Heart right ventricle (tissue), 16 donors: Measurements from ENCODE around the gene GLI1. TPM values are rescaled to one million over a fixed set of nuclear protein-coding genes. Genes with fewer than 3 reads are reported as not detected.
A peak's percentile ranks its signal among the peaks of the same experiment; 100 is the strongest.

Experiments
- ATAC-seq, 8 donors: fragments of 200-7000 bp; cut with Tn5 transposase; one replicate each; pipeline ENCODE4 v1.9.1; 2020; ENCODE audit warnings: mild to moderate bottlenecking in 8 of 8, moderate library complexity in 8 of 8, moderate number of reproducible peaks in 1 of 8
- DNase-seq, 2 donors: peaks; one replicate each; pipeline ENCODE4 v3.0.0-alpha.2; 2020
- H3K27ac ChIP-seq, 10 donors: fragments of 200-600 bp; sonication (generic) in 2 of 10; one replicate each; pipeline versions ENCODE4 v1.5.0 to v1.8.0; 2020 to 2022; ENCODE audit warnings: mild to moderate bottlenecking in 3 of 10
- H3K27me3 ChIP-seq, 7 donors: fragments of 200-600 bp; one replicate each; pipeline ENCODE4 v1.8.0; 2021 to 2022; ENCODE audit warnings: mild to moderate bottlenecking in 2 of 7
- H3K36me3 ChIP-seq, 9 donors: fragments of 200-600 bp; sonication (generic) in 1 of 9; one replicate each; pipeline versions ENCODE4 v1.5.0 to v1.8.0; 2020 to 2022; ENCODE audit warnings: mild to moderate bottlenecking in 2 of 9
- H3K4me1 ChIP-seq, 9 donors: fragments of 200-600 bp; sonication (generic) in 1 of 9; one replicate each; pipeline versions ENCODE4 v1.5.0 to v1.8.0; 2020 to 2022; ENCODE audit warnings: mild to moderate bottlenecking in 4 of 9
- H3K4me3 ChIP-seq, 10 donors: fragments of 200-600 bp; sonication (generic) in 2 of 10; one replicate each; pipeline versions ENCODE4 v1.5.0 to v1.8.0; 2020 to 2022; ENCODE audit warnings: mild to moderate bottlenecking in 7 of 10, moderate library complexity in 2 of 10
- H3K9me3 ChIP-seq, 11 donors: fragments of 200-600 bp in 10 of 11; sonication (generic) in 2 of 11; one replicate each; pipeline versions ENCODE4 v1.5.0 to v1.8.0; 2013 to 2022; ENCODE audit warnings: mild to moderate bottlenecking in 2 of 11, control low read depth in 1 of 11, moderate library complexity in 1 of 11
- WGBS, 2 donors: extraction: QIAGEN DNeasy Blood & Tissue Kit; methylation state at CpG; one replicate each; pipeline ENCODE4 v1.1.7; 2013; ENCODE audit warnings: inconsistent platforms in 1 of 2; 5-methylcytosine and 5-hydroxymethylcytosine counted together
- intact Hi-C, 10 donors: fragments of 100-400 bp; cut with DNase I; formaldehyde crosslinking; loops; one replicate each; pipeline versions ENCODE4 v1.11.1 to v1.14.2; 2022
- polyA plus RNA-seq, 2 donors: library from polyadenylated mRNA; stranded (reverse); fragments of 200-250 nt; gene quantifications; one replicate each; pipeline ENCODE4 v1.2.3, GENCODE V29; 2013
- total RNA-seq, 10 donors: library from RNA; stranded (reverse); fragmentation: NEBNext Ultra II Directional in 3 of 10; extraction: Animal tissue kit (Norgen Biotek cat#: 25700) in 3 of 10; gene quantifications; one replicate each; pipeline versions ENCODE4 v1.2.1 to v1.2.4, GENCODE V29; 2021 to 2023
- TF ChIP-seq, protein P1 (sequence below), 9 donors: fragments of 200-600 bp; sonication (generic) in 2 of 9; IDR thresholded peaks; one replicate each; pipeline versions ENCODE4 v1.5.0 to v1.8.0; 2021 to 2022; ENCODE audit warnings: antibody characterized with exemption in 9 of 9, mild to moderate bottlenecking in 5 of 9, moderate library complexity in 1 of 9
- donor health status: Arrhythmogenic right ventricular cardiomyopathy.
- donor health status: ischemic (EF 13 %, LVEDD 7.1; RV severe dilation, severe dysfunction).
- donor health status: healthy with polysubstance abuse.
- donor health status: DM: no; HTN: yes; CAD: no.
- donor health status: DM: no; HTN: no; CAD: no.
- donor health status: ischemic (EF 25% LVEDD 6.9; RV normal size, moderate dysfunction).
- donor health status: ischemic (EF 25% LVEDD 5.7; RV mildly dilated, moderate dysfunction).
- donor health status: healthy.
- donor health status: DM: yes; HTN: yes; CAD: no.
- donor health status: Ischemic cardiomyopathy.
- donor health status: ischemic (EF 35%, LVEDD 5.7; RV mildly dilated, moderate dysfunction).
- donor health status: nonischemic (EF 11% LVEDD 7.7; RV severe dilation, severe dysfunction).
- donor health status: DM: yes; HTN: yes; CAD: no.
- donor health status: PGD.
- donor health status: ischemic (EF 29% LVEDD 5.4; RV normal size, mild dysfunction).
- donor health status: nonischemic (EF 23%, LVEDD 6.1; RV moderate dilation, normal function).

GLI1 gene
- total and polyA plus RNA-seq, 12 donors = 0.12 to 1.2 (median 0.59) TPM

DNA sequence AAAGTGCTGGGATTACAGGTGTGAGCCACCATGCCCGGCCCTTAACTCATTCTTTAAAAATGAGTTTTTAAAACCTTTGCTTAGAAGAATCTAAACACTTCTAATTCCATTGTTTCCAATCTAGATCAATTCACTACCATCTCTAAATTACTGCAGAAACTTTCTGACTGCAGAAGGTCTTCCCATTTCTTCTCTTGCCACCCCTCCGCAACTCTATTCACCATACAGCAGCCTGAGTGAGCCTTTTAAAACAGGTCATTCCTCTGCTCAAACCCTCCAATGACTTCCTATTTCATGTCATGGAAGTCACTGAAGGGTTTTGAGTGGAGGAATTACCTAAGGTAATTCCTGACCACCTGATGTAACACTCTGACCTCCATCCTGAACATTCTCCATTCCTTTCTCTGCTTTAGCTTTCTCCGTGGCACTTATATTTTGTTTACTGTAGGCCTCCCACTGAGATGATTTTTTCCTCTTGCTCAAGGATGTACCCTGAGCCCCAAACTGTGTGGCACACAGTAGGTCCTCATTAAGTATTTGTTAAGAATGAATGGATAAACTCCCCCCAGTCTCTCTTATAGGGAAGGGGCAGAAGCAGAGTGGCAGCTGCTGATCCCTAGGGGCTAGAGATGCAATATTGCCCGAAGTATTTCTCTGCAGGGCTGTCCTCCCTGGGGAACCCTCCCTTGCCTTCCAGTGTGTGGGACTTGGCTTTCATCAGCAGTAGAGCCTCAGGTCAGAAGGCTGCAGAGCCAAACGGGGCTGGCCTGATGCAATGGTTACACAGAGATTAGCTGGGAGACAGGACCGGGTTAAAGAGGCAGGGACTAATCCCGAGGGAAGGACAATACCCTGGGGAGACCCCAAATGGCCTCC, 59.6 kb downstream of the GLI1 start:
- TF ChIP-seq, protein P1, sequence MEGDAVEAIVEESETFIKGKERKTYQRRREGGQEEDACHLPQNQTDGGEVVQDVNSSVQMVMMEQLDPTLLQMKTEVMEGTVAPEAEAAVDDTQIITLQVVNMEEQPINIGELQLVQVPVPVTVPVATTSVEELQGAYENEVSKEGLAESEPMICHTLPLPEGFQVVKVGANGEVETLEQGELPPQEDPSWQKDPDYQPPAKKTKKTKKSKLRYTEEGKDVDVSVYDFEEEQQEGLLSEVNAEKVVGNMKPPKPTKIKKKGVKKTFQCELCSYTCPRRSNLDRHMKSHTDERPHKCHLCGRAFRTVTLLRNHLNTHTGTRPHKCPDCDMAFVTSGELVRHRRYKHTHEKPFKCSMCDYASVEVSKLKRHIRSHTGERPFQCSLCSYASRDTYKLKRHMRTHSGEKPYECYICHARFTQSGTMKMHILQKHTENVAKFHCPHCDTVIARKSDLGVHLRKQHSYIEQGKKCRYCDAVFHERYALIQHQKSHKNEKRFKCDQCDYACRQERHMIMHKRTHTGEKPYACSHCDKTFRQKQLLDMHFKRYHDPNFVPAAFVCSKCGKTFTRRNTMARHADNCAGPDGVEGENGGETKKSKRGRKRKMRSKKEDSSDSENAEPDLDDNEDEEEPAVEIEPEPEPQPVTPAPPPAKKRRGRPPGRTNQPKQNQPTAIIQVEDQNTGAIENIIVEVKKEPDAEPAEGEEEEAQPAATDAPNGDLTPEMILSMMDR (IDR thresholded peaks at IDR 0.05) = no peak
- DNase-seq (peak in 1 of 2 donors; percentile 29), ATAC-seq (peak in 1 of 8 donors; percentile 2)
- Histone ChIP-seq H3K27me3 (no peaks in the 10 kb centered on the region), H3K27ac (peak overlapping the region in 9 of 10 donors; percentile 90 to 100 (median 99)), H3K4me3 (peak overlapping the region; percentile 67 to 98 (median 88)), H3K4me1 (peaks cover 19 to 78% (median 60%) of the 10 kb centered on the region in 9 donors), H3K9me3 (no peaks in the 10 kb centered on the region), H3K36me3 (peaks cover 0 to 50% (median 40%) of the 10 kb centered on the region in 9 donors)
- 19% methylated on average over 7 of the region's 7 CpGs for WGBS, 2 donors
- intact Hi-C loops = loop anchor here in 1 of 10 donors (5.0 kb wide), 1 partner anchor 232 kb away; no protein-coding TSS in a partner anchor

DNA sequence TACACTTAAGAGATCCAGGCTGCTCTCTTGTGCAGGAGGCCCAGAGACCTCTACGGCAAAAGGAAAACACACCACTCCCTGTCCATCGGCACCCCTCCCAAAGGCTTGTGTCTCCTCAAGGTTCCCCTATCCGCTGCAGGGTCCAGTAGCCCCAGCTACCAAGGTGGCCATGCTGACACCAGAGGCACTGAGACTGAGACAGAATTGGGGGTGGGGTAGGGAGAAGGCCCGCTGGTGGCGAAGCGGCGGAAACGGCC, 60.1 kb downstream of the GLI1 start:
- peak in 1 of 2 donors; percentile 61 for DNase-seq
- peak in 4 of 8 donors; percentile 1 to 32 (median 22) for ATAC-seq
- H3K27ac ChIP-seq = peak overlapping the region; percentile 86 to 100 (median 98)
- no peaks in the 10 kb centered on the region for H3K9me3 ChIP-seq
- peaks cover 0 to 50% (median 35%) of the 10 kb centered on the region in 9 donors for H3K36me3 ChIP-seq
- peak overlapping the region; percentile 67 to 98 (median 88) for H3K4me3 ChIP-seq
- TF ChIP-seq, protein P1 (IDR thresholded peaks at IDR 0.05) = no peak
- 0 to 1% methylated on average over 8 of the region's 8 CpGs for WGBS, 2 donors
- H3K4me1 ChIP-seq = peaks cover 25 to 80% (median 63%) of the 10 kb centered on the region in 9 donors
- H3K27me3 ChIP-seq = no peaks in the 10 kb centered on the region
- intact Hi-C loops = loop anchor here in 2 of 10 donors (1.0 to 5.0 kb wide), 2 partner anchors 32 to 232 kb away; no protein-coding TSS in a partner anchor

DNA sequence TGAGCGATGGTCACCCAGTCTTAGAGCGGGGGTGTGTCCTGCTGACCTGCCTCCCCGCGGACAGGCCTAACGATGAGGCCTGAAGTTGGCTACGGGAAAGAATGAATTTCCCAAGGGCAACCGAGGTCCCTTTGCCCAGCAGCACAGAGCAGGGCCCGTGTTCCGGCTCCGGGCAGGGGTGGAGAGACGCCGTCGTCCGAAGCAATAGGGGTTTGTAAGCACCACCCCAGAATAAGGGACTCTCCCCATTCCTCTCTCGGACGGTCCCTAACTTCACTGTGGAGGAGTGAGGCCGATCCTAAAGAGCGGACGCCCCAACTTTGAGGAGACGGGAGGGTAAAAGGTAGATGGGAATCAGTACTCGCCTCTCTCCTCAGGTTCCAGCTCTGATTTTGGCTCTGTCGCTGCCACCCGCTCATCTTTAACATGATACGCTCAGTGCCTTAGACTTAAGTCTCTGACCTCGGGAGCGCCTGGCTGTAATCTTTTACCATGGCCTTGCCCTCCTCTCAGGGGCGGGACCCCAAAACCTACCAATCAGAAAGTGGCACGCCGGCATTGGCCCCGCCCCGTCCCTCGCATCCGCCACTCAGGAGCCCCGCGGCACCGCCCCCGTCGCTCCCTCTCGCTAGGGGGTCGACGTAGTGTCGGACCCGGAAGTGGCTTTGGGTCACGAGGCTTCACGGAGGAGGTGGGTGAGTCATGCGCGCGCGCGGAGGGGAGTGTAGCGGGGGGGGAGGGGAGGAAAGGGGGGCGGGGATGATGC, 60.7 kb downstream of the GLI1 start, which contains the start of gene DDIT3:
DDIT3 (minus strand) TSS at position 462 of the 766 bp plus-strand sequence. CDS start 3,108 bp downstream, outside the sequence.
- Histone ChIP-seq H3K4me3 (peak within 1 kb of the TSS; percentile 67 to 98 (median 88)), H3K36me3 (peaks cover 0 to 50% (median 30%) of the 10 kb centered on the region in 9 donors), H3K27me3 (no peaks in the 10 kb centered on the region), H3K27ac (peak within 1 kb of the TSS; percentile 89 to 100 (median 98)), H3K9me3 (no peaks in the 10 kb centered on the region), H3K4me1 (peaks cover 25 to 80% (median 68%) of the 10 kb centered on the region in 9 donors)
- ATAC-seq (peak; percentile 82 to 92 (median 90)), DNase-seq (peak; percentile 99)
- WGBS, 2 donors = 1% methylated on average over 46 to 52 of the region's 52 CpGs
- TF ChIP-seq, protein P1 (IDR thresholded peaks at IDR 0.05) = no peak
- intact Hi-C loops = loop anchor here in 1 of 10 donors (1.0 kb wide), 1 partner anchor 33 kb away; no protein-coding TSS in a partner anchor
